GM12801 (cell line): ENCODE results near the gene ADGRL3.

Experiments
- TF ChIP-seq, protein P1 (sequence below): IDR thresholded peaks from one replicate; pipeline ENCODE4 v1.5.1; 2011; ENCODE audit warnings: control low read depth; ENCODE audit not compliant: insufficient read length; ENCODE audit errors: extremely low read depth

Gene ADGRL3

DNA sequence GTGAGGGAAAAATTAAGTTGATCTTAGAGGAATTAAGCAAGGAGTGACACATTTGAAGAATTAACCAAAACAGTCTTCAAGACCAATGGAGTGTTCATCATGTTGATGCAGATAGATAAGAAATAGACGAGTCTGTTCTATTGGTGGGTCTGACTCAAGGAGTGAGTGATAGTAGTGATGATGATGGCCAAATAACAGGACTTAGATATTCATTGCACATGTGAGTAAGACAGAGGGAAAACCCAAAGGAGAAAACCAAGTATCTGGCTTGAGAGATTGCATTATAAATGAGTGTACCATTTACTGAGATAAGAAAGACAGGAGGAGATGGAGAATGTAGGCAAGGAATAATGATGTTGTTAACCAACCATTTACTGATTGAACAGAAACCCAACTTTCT lies 321.3 kb downstream of the ADGRL3 start:
- TF ChIP-seq, protein P1, sequence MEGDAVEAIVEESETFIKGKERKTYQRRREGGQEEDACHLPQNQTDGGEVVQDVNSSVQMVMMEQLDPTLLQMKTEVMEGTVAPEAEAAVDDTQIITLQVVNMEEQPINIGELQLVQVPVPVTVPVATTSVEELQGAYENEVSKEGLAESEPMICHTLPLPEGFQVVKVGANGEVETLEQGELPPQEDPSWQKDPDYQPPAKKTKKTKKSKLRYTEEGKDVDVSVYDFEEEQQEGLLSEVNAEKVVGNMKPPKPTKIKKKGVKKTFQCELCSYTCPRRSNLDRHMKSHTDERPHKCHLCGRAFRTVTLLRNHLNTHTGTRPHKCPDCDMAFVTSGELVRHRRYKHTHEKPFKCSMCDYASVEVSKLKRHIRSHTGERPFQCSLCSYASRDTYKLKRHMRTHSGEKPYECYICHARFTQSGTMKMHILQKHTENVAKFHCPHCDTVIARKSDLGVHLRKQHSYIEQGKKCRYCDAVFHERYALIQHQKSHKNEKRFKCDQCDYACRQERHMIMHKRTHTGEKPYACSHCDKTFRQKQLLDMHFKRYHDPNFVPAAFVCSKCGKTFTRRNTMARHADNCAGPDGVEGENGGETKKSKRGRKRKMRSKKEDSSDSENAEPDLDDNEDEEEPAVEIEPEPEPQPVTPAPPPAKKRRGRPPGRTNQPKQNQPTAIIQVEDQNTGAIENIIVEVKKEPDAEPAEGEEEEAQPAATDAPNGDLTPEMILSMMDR: no peak

DNA sequence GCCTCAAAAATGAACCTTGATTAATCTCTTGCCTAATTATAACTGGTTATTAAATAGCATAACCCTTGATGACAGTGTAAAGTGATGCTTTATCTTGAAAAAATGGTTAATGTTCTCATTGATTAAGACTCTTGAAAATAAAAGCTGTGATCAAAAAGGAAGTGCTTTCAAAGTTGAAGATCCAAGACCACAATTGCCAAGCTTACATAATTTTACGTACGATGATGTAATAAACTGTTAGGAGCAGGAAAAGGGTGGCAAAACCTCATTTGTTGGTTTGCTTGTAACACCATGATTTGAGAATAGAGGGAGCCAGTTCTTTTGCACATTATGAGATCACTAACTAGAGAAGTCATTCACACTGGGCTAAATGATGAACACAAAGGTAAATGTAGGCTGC lies 322.2 kb downstream of the ADGRL3 start:
- TF ChIP-seq, protein P1: no peak

DNA sequence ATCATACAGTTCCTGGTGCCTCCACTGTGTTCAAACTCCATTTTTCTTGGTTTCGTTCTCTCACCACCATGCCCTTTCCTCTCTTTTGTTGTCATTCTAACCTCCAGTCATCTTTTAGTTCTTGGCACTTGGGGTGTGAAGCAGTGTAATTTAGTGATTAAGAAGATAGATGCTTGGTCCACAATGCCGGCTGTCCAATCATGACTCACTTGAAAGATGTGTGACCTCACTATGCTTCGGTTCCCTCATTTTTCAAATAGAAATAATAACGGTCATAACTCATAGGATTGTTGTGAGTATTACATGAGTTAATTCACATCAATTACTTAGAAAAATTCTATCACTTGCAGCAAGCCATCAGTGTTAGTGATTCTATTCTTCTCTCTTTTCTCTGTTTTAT lies 327.8 kb downstream of the ADGRL3 start:
- TF ChIP-seq, protein P1: no peak

DNA sequence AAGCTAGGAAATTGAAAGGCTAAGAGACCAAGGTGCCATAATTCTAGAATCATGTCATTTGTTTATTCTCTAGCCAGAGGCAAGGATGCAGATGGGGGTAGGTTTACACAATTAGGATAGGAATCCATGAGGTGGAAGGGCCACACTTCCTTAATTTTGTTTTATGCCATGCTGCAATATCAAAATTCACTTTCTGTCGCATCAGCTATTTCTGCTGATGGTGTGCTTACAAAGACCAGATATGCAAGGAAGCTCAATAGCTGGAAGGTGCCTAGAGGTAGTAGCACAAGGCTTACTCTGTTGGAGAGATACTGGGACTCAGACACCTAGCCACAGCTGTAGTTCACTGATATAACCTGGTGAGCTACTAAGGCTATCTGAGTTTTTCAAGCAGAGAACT lies 328.5 kb downstream of the ADGRL3 start:
- TF ChIP-seq, protein P1: no peak

DNA sequence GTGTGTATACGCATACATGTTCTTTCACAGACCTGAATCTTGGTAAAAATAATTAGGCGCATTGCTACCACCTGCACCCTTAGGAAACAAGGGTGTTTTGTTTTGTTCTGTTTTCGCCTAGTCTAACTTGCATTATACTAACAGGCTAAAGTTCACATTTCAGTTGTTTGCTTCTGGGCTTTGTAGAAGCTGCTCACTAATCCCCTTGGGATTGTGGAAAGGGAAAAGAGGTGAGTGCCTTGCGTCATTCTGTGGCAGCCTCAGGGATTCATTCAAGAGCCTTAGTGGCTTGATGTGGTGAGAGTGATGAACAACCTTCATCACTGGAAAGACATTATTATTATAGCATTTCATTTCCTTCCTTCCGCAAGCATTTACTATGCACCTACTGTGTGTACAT lies 331.1 kb downstream of the ADGRL3 start:
- TF ChIP-seq, protein P1: no peak

DNA sequence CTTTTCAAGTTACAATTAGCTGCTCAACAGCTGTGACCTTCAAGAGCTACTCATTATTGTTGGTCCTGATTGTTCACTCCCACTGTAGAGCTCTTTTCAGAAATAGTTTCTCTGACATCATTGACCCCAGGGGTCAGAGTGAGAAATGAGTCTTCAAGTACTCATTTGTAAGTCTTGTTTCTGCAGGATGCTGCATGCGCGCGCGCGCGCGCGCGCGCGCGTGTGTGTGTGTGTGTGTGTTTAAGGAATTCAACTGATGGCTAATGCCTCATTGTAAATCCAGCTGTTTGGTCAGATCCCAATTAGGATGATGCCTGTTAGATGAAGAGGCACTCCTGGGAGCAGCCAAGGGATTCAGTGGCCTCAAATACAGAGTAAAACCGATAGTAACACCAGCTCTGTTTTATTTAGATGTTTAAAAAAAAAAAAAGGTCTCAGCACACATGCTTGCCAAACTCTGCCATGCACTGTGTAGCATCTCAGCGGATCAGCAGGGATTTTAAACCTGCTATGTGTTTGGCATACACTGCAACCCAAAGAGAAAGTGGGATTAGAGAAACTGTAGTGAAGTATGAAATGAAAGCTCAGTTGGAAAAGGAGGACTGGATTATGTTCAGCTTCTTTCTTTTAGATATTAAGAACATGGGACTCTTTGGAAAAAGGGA lies 332.3 kb downstream of the ADGRL3 start:
- TF ChIP-seq, protein P1: no peak

DNA sequence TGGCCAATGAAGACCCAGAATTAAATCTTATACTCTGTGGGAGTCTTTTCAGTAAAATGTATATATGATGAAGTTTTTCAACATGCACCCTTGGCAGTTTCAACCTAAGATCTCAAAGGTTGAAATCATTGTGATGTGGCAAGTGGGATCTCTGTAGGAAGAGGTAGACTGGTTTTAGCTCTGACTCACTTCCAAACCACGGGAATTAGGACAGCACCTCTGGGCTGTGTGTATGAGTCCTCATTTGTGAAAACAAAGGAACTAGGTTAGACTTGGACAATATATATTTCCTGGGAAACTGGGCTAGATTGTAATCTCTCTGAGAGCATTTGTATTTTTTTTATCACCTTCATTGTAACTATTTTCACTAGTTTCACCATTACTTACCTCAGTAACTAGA lies 333.0 kb downstream of the ADGRL3 start:
- TF ChIP-seq, protein P1: no peak
